OCI-LY3 (cell line): ENCODE data around the gene ATP10B.

Experiments used
- H2AFZ ChIP-seq: fragments of 200-600, 300-600 bp; shearing (Covaris generic); 2 replicates; pipeline ENCODE4 v1.6.0; 2014; ENCODE audit warnings: antibody characterized with exemption, low read depth, low read length
- H3K27ac ChIP-seq: fragments of 200-600, 300-600 bp; sonication (generic); 2 replicates; pipeline ENCODE4 v1.5.1; 2014; ENCODE audit warnings: mild to moderate bottlenecking, low read length, moderate library complexity, mixed read lengths
- H3K27me3 ChIP-seq: fragments of 200-600, 300-600 bp; sonication (generic); 2 replicates; pipeline ENCODE4 v1.6.1; 2014; ENCODE audit warnings: low read depth, low read length, mixed read lengths
- H3K36me3 ChIP-seq: fragments of 200-600, 300-600 bp; sonication (generic); replicated peaks from 2 replicates; pipeline ENCODE3; 2014; ENCODE audit warnings: low read depth, low read length, mixed read lengths
- H3K4me1 ChIP-seq: fragments of 300-600, 200-600 bp; sonication (generic); 2 replicates; pipeline ENCODE4 v1.6.1; 2014; ENCODE audit warnings: low read length, mixed read lengths
- H3K4me2 ChIP-seq: fragments of 200-600, 300-600 bp; sonication (generic); 2 replicates; pipeline ENCODE4 v1.6.1; 2014; ENCODE audit warnings: low read length, mixed read lengths
- H3K4me3 ChIP-seq: fragments of 300-600, 200-600 bp; sonication (generic); 2 replicates; pipeline ENCODE4 v1.5.1; 2014; ENCODE audit warnings: antibody characterized with exemption, mild to moderate bottlenecking, low read length, moderate library complexity
- H3K79me2 ChIP-seq: fragments of 300-600, 200-600 bp; shearing (Covaris generic); 2 replicates; pipeline ENCODE4 v1.6.1; 2014; ENCODE audit warnings: mild to moderate bottlenecking, low read length, mixed read lengths
- H3K9ac ChIP-seq: fragments of 300-600, 200-600 bp; shearing (Covaris generic); 2 replicates; pipeline ENCODE4 v1.6.0; 2014; ENCODE audit warnings: mild to moderate bottlenecking, low read length, moderate library complexity
- H3K9me3 ChIP-seq: fragments of 200-600, 300-600 bp; shearing (Covaris generic); 2 replicates; pipeline ENCODE4 v1.6.1; 2014; ENCODE audit warnings: low read length, mixed read lengths; ENCODE audit not compliant: insufficient read depth
- H4K20me1 ChIP-seq: fragments of 200-600, 300-600 bp; sonication (generic); 2 replicates; pipeline ENCODE4 v1.6.1; 2016; ENCODE audit warnings: low read length, mixed read lengths; ENCODE audit not compliant: insufficient read depth
- CTCF ChIP-seq: fragments of 200-600, 300-600 bp; sonication (generic); IDR thresholded peaks from 2 replicates; pipeline ENCODE4 v1.5.1; 2014; ENCODE audit warnings: antibody characterized with exemption, low read length, low read depth
- EZH2phosphoT487 ChIP-seq: fragments of 200-600 bp; shearing (Covaris generic); IDR thresholded peaks from 2 replicates; pipeline ENCODE4 v1.6.1; 2018; ENCODE audit warnings: antibody characterized with exemption, mixed run types, low read depth

Gene ATP10B

GRCh38 chr5:160787240-160787639, 64.8 kb downstream of the ATP10B start:
- Histone ChIP-seq H3K9ac (no peak overlapping the region), H2AFZ (no peak overlapping the region), H3K36me3 (no peaks in the 10 kb centered on the region), H3K79me2 (no peaks in the 10 kb centered on the region), H3K27ac (no peak overlapping the region), H3K27me3 (no peaks in the 10 kb centered on the region), H3K4me3 (no peak overlapping the region), H3K4me2 (no peak overlapping the region), H3K4me1 (no peaks in the 10 kb centered on the region), H3K9me3 (no peaks in the 10 kb centered on the region), H4K20me1 (no peaks in the 10 kb centered on the region)
- TF ChIP-seq EZH2phosphoT487 = no peak
- peak; percentile 53 for TF ChIP-seq CTCF

- Histone ChIP-seq H3K79me2 (no peaks in the 10 kb centered on the region), H3K9me3 (no peaks in the 10 kb centered on the region), H3K4me3 (no peak overlapping the region), H4K20me1 (no peaks in the 10 kb centered on the region), H3K27me3 (0 out of 2 replicates have a peak, but pooled peaks cover 4% of the 10 kb centered on the region), H3K27ac (no peak overlapping the region), H3K4me1 (no peaks in the 10 kb centered on the region), H3K9ac (no peak overlapping the region), H3K36me3 (no peaks in the 10 kb centered on the region), H3K4me2 (no peak overlapping the region), H2AFZ (no peak overlapping the region)
- TF ChIP-seq EZH2phosphoT487 = no peak
These were observed 77.2 kb downstream of the ATP10B start for GRCh38 chr5:160774666-160775315.

- no peak overlapping the region for H3K4me2 ChIP-seq
- H4K20me1 ChIP-seq = no peaks in the 10 kb centered on the region
- H3K36me3 ChIP-seq = no peaks in the 10 kb centered on the region
- no peak overlapping the region for H3K9ac ChIP-seq
- H3K9me3 ChIP-seq = no peaks in the 10 kb centered on the region
- H2AFZ ChIP-seq = no peak overlapping the region
- no peak for TF ChIP-seq CTCF
- TF ChIP-seq EZH2phosphoT487 = no peak
- no peak overlapping the region for H3K4me3 ChIP-seq
- 0 out of 2 replicates have a peak, but pooled peaks cover 4% of the 10 kb centered on the region for H3K27me3 ChIP-seq
- H3K27ac ChIP-seq = no peak overlapping the region
- no peaks in the 10 kb centered on the region for H3K79me2 ChIP-seq
- no peaks in the 10 kb centered on the region for H3K4me1 ChIP-seq
These were observed 78.2 kb downstream of the ATP10B start for GRCh38 chr5:160773646-160774410.

- no peak overlapping the region for H3K9ac ChIP-seq
- H3K27ac ChIP-seq = no peak overlapping the region
- no peaks in the 10 kb centered on the region for H3K4me1 ChIP-seq
- no peak for TF ChIP-seq CTCF
- TF ChIP-seq EZH2phosphoT487 = no peak
- no peaks in the 10 kb centered on the region for H3K9me3 ChIP-seq
- no peak overlapping the region for H3K4me2 ChIP-seq
- no peak overlapping the region for H3K4me3 ChIP-seq
- H3K79me2 ChIP-seq = no peaks in the 10 kb centered on the region
- H3K27me3 ChIP-seq = 0 out of 2 replicates have a peak, but pooled peaks cover 4% of the 10 kb centered on the region
- no peak overlapping the region for H2AFZ ChIP-seq
- H3K36me3 ChIP-seq = no peaks in the 10 kb centered on the region
- H4K20me1 ChIP-seq = no peaks in the 10 kb centered on the region
These were observed 79.2 kb downstream of the ATP10B start for GRCh38 chr5:160772854-160773253.
